ENCODE data around the gene SLC6A13. TPM values are rescaled to one million over a fixed set of nuclear protein-coding genes. Genes with fewer than 3 reads are reported as not detected.

Gene SLC6A13
- total and polyA plus RNA-seq, 2 donors (not counting 3 experiments of a cell fraction or from before 2014, with no cell fraction given), result 0.14 TPM; not detected in 1

- no peak for TF ChIP-seq MAX (IDR thresholded peaks at IDR 0.05; ENCODE audit: insufficient read depth, insufficient read length)
- no peak for TF ChIP-seq CTCF (IDR thresholded peaks at IDR 0.05; ENCODE audit: extremely low read depth in 1 of 2, insufficient read depth in 1 of 2, low read depth in 1 of 2, low read length in 2 of 2)
- TF ChIP-seq FOS (IDR thresholded peaks at IDR 0.05; ENCODE audit: borderline replicate concordance, insufficient read depth, low read length), result no peak
- Histone ChIP-seq H3K9me3 (replicated peaks; ENCODE audit: control insufficient read depth, insufficient read depth, low read length) (no peaks in the 10 kb centered on the region), H4K20me1 (replicated peaks; ENCODE audit: control insufficient read depth, extremely low read depth, insufficient read depth, low read length) (no peaks in the 10 kb centered on the region), H3K4me3 (replicated peaks in 1 of 3; ENCODE audit: insufficient read depth in 1 of 3, low read depth in 1 of 3, low read length in 3 of 3) (no peak overlapping the region), H3K4me2 (ENCODE audit: insufficient read depth, low read length) (no peak overlapping the region), H3K4me1 (ENCODE audit: control insufficient read depth, extremely low read depth, insufficient read depth, low read length) (no peaks in the 10 kb centered on the region), H3K36me3 (ENCODE audit: control insufficient read depth in 2 of 2, extremely low read depth in 1 of 2, insufficient read depth in 2 of 2, low read length in 2 of 2) (no peaks in the 10 kb centered on the region), H2AFZ (ENCODE audit: low read depth, low read length) (no peak overlapping the region), H3K27ac (ENCODE audit: insufficient read depth, low read depth, low read length) (no peak overlapping the region), H3K9ac (replicated peaks; ENCODE audit: extremely low read depth, insufficient read depth, low read length) (no peak overlapping the region), H3K27me3 (ENCODE audit: control insufficient read depth in 2 of 2, insufficient read depth in 2 of 2, low read length in 2 of 2) (peaks cover 4 to 7% of the 10 kb centered on the region in 2 experiments), H3K9me1 (replicated peaks; ENCODE audit: control insufficient read depth, extremely low read depth, insufficient read depth, low read length) (no peaks in the 10 kb centered on the region), H3K79me2 (ENCODE audit: control insufficient read depth, insufficient read depth, low read length) (no peaks in the 10 kb centered on the region)
- DNase-seq (ENCODE audit: low read depth, low spot score) (no peak), FAIRE-seq (no peak)
- intact Hi-C loops (cut with micrococcal nuclease), result no loop called here
- ChIA-PET CTCF (interaction anchor here (0.9 kb wide), 1 partner anchor 11 kb away, joined by 4 read pairs; no protein-coding TSS in a partner anchor), POLR2A (no interaction called here)
- dilution Hi-C loops (cut with MboI; ENCODE audit: extremely low pct_ligation_motif_present, low sequenced_read_pairs), result no loop called here
- no TSS peak for BruUV-seq (replicated peaks)
Observed at GRCh38 chr12:257521-258321, 4.9 kb downstream of the SLC6A13 start.

- Histone ChIP-seq H3K27ac (ENCODE audit: insufficient read depth, low read depth, low read length) (no peak overlapping the region), H3K27me3 (ENCODE audit: control insufficient read depth in 2 of 2, insufficient read depth in 2 of 2, low read length in 2 of 2) (peaks cover 4 to 7% of the 10 kb centered on the region in 2 experiments), H3K4me2 (ENCODE audit: insufficient read depth, low read length) (no peak overlapping the region), H3K9me3 (replicated peaks; ENCODE audit: control insufficient read depth, insufficient read depth, low read length) (no peaks in the 10 kb centered on the region), H3K79me2 (ENCODE audit: control insufficient read depth, insufficient read depth, low read length) (no peaks in the 10 kb centered on the region), H3K4me3 (replicated peaks in 1 of 3; ENCODE audit: insufficient read depth in 1 of 3, low read depth in 1 of 3, low read length in 3 of 3) (no peak overlapping the region), H3K4me1 (ENCODE audit: control insufficient read depth, extremely low read depth, insufficient read depth, low read length) (no peaks in the 10 kb centered on the region), H3K9ac (replicated peaks; ENCODE audit: extremely low read depth, insufficient read depth, low read length) (no peak overlapping the region), H2AFZ (ENCODE audit: low read depth, low read length) (no peak overlapping the region), H3K9me1 (replicated peaks; ENCODE audit: control insufficient read depth, extremely low read depth, insufficient read depth, low read length) (no peaks in the 10 kb centered on the region), H4K20me1 (replicated peaks; ENCODE audit: control insufficient read depth, extremely low read depth, insufficient read depth, low read length) (no peaks in the 10 kb centered on the region), H3K36me3 (ENCODE audit: control insufficient read depth in 2 of 2, extremely low read depth in 1 of 2, insufficient read depth in 2 of 2, low read length in 2 of 2) (no peaks in the 10 kb centered on the region)
- FAIRE-seq, result no peak
- TF ChIP-seq MYC (IDR thresholded peaks at IDR 0.05; ENCODE audit: low read depth, low read length) (no peak), JUN (IDR thresholded peaks at IDR 0.05; ENCODE audit: borderline replicate concordance, insufficient read depth, insufficient read length, low read depth) (no peak)
- ChIA-PET CTCF (no interaction called here), POLR2A (no interaction called here)
- dilution Hi-C loops (cut with MboI; ENCODE audit: extremely low pct_ligation_motif_present, low sequenced_read_pairs), result no loop called here
- no peak for DNase-seq (ENCODE audit: low read depth, low spot score)
- no TSS peak for BruUV-seq (replicated peaks)
- intact Hi-C loops (cut with micrococcal nuclease), result no loop called here
Observed at GRCh38 chr12:256958-257357, 5.7 kb downstream of the SLC6A13 start.

Data from endothelial cell of umbilical vein (primary cell).